ENCODE measurements around the gene CYTIP.

GRCh38 chr2:157477919-157478318 is 34.0 kb upstream of the CYTIP start:
- TF ChIP-seq CTCF (IDR thresholded peaks at IDR 0.05) = no peak
- TF ChIP-seq POLR2AphosphoS5 (IDR thresholded peaks at IDR 0.05) = no peak
- TF ChIP-seq EP300 (IDR thresholded peaks at IDR 0.05) = no peak

All from sigmoid colon (tissue), 4 donors.